GM23248 (cell line): ENCODE measurements around the gene PTGDR. TPM values are rescaled to one million over a fixed set of nuclear protein-coding genes. Genes with fewer than 3 reads are reported as not detected.

Experiments used
- DNase-seq: peaks from one replicate; pipeline ENCODE4 v3.0.0-alpha.2; 2015
- H2AFZ ChIP-seq: fragments of 200-600 bp; sonication (generic); 2 replicates; pipeline ENCODE4 v1.6.1; 2016; ENCODE audit warnings: antibody characterized with exemption
- H3F3A ChIP-seq: fragments of 200-600 bp; sonication (generic); 2 replicates; pipeline ENCODE4 v1.6.1; 2016; ENCODE audit warnings: mild to moderate bottlenecking, antibody characterized with exemption, mixed run types; ENCODE audit not compliant: insufficient read depth
- H3K27ac ChIP-seq: fragments of 200-600 bp; sonication (generic); 2 replicates; pipeline ENCODE4 v1.5.1; 2016; ENCODE audit warnings: mild to moderate bottlenecking
- H3K27me3 ChIP-seq: fragments of 200-600 bp; sonication (generic); replicated peaks from 2 replicates; pipeline ENCODE4 v1.6.1; 2016; ENCODE audit warnings: mild to moderate bottlenecking; ENCODE audit not compliant: insufficient read depth
- H3K36me3 ChIP-seq: fragments of 200-600 bp; sonication (generic); 2 replicates; pipeline ENCODE4 v1.6.1; 2016; ENCODE audit warnings: low read depth, mild to moderate bottlenecking
- H3K4me1 ChIP-seq: fragments of 200-600 bp; sonication (generic); 2 replicates; pipeline ENCODE4 v1.6.1; 2016; ENCODE audit warnings: mild to moderate bottlenecking; ENCODE audit not compliant: insufficient read depth
- H3K4me2 ChIP-seq: fragments of 200-600 bp; sonication (generic); one replicate; pipeline ENCODE4 v1.6.1; 2016; ENCODE audit warnings: mild to moderate bottlenecking; ENCODE audit not compliant: unreplicated experiment
- H3K4me3 ChIP-seq: fragments of 200-600 bp; sonication (generic); 2 replicates; pipeline ENCODE4 v1.5.1; 2016; ENCODE audit warnings: mild to moderate bottlenecking
- H3K79me2 ChIP-seq: fragments of 200-600 bp; sonication (generic); 2 replicates; pipeline ENCODE4 v1.6.1; 2016; ENCODE audit warnings: mild to moderate bottlenecking; ENCODE audit not compliant: insufficient read depth
- H3K9ac ChIP-seq: fragments of 200-600 bp; sonication (generic); 2 replicates; pipeline ENCODE4 v1.6.1; 2016; ENCODE audit warnings: mild to moderate bottlenecking
- H3K9me2 ChIP-seq: fragments of 200-600 bp; sonication (generic); 2 replicates; pipeline ENCODE4 v1.6.1; 2016; ENCODE audit warnings: mixed run types, mild to moderate bottlenecking, moderate library complexity; ENCODE audit not compliant: insufficient read depth
- H3K9me3 ChIP-seq: fragments of 200-600 bp; sonication (generic); one replicate; pipeline ENCODE4 v1.6.1; 2017; ENCODE audit warnings: low read depth
- H4K20me1 ChIP-seq: fragments of 200-600 bp; sonication (generic); 2 replicates; pipeline ENCODE4 v1.6.0; 2016; ENCODE audit not compliant: insufficient read depth
- EZH2 ChIP-seq: fragments of 200-600 bp; sonication (generic); IDR thresholded peaks from 2 replicates; pipeline ENCODE4 v1.6.1; 2018; ENCODE audit warnings: antibody characterized with exemption, mild to moderate bottlenecking; ENCODE audit not compliant: insufficient read depth, poor library complexity, severe bottlenecking
- EZH2phosphoT487 ChIP-seq: fragments of 200-600 bp; sonication (generic); IDR thresholded peaks from 2 replicates; pipeline ENCODE4 v1.6.1; 2018; ENCODE audit warnings: antibody characterized with exemption, moderate library complexity, mild to moderate bottlenecking, low read depth; ENCODE audit not compliant: insufficient read depth
- WGBS, 2 experiments: methylation state at CpG; one replicate each; pipeline ENCODE4 v1.1.6; 2015 to 2017; ENCODE audit warnings: low lambda C conversion rate in 2 of 2, low coverage in 1 of 2; ENCODE audit errors: missing lambda C conversion rate in 2 of 2; 5-methylcytosine and 5-hydroxymethylcytosine counted together
- in situ Hi-C: fragments of 300-500 bp; cut with MboI; formaldehyde crosslinking; loops from 2 replicates; pipeline ENCODE4 v1.15.0; 2020
- polyA plus RNA-seq: library from polyadenylated mRNA; unstranded; fragments of >200 nt; fragmentation: Nextera tagmentation; extraction: Ambion mirVana; gene quantifications from 2 replicates; pipeline ENCODE4 v1.2.1, GENCODE V29; 2016
- total RNA-seq: library from RNA; depleted of rRNA; stranded (reverse); fragments of >200 nt; shearing (Covaris generic); gene quantifications from 2 replicates; pipeline ENCODE4 v1.2.3, GENCODE V29; 2014

The PTGDR gene
- total and polyA plus RNA-seq, 2 experiments from 2014 or later, result 0.09 TPM; not detected in 1

- no peaks in the 10 kb centered on the region for H3K9me2 ChIP-seq
- H3K4me2 ChIP-seq, result peak overlapping the region; percentile 79
- peak overlapping the region; percentile 85 for H2AFZ ChIP-seq
- H3K36me3 ChIP-seq, result no peaks in the 10 kb centered on the region
- no peaks in the 10 kb centered on the region for H3K27me3 ChIP-seq
- peak; percentile 67 for DNase-seq
- in situ Hi-C loops, result no loop called here
- peaks cover 16% of the 10 kb centered on the region; the same call in 1 of the 2 replicates for H3K79me2 ChIP-seq
- WGBS, 2 experiments, result 0 to 1% methylated on average over 59 to 63 of the region's 63 CpGs
- H3K9me3 ChIP-seq, result no peaks in the 10 kb centered on the region
- H4K20me1 ChIP-seq, result no peaks in the 10 kb centered on the region
- no peak overlapping the region for H3K27ac ChIP-seq
- H3K9ac ChIP-seq, result peak overlapping the region; percentile 75
- H3K4me3 ChIP-seq, result peak overlapping the region; percentile 77
- no peak for TF ChIP-seq EZH2phosphoT487
- no peak for TF ChIP-seq EZH2
- peaks cover 13% of the 10 kb centered on the region; the same call in 1 of the 2 replicates for H3K4me1 ChIP-seq
- H3F3A ChIP-seq, result peaks cover 19% of the 10 kb centered on the region
Measured at GRCh38 chr14:52314595-52315354, 47.3 kb downstream of the PTGDR start.

- peak overlapping the region; percentile 79 for H3K4me2 ChIP-seq
- H2AFZ ChIP-seq, result peak overlapping the region; percentile 85
- WGBS, 2 experiments, result 10 to 16% methylated on average over 11 of the region's 11 CpGs
- H3K79me2 ChIP-seq, result peaks cover 21% of the 10 kb centered on the region; the same call in 1 of the 2 replicates
- H3K27me3 ChIP-seq, result no peaks in the 10 kb centered on the region
- no peaks in the 10 kb centered on the region for H3K9me3 ChIP-seq
- H3K9me2 ChIP-seq, result no peaks in the 10 kb centered on the region
- peaks cover 19% of the 10 kb centered on the region for H3F3A ChIP-seq
- no peaks in the 10 kb centered on the region for H4K20me1 ChIP-seq
- no peak for TF ChIP-seq EZH2phosphoT487
- no peak for TF ChIP-seq EZH2
- in situ Hi-C loops, result no loop called here
- H3K4me3 ChIP-seq, result peak overlapping the region; percentile 77
- H3K9ac ChIP-seq, result peak overlapping the region; percentile 75
- H3K27ac ChIP-seq, result no peak overlapping the region
- peaks cover 13% of the 10 kb centered on the region; the same call in 1 of the 2 replicates for H3K4me1 ChIP-seq
- DNase-seq, result peak; percentile 42
- H3K36me3 ChIP-seq, result no peaks in the 10 kb centered on the region
Measured at GRCh38 chr14:52315355-52315718, 47.8 kb downstream of the PTGDR start.

GRCh38 chr14:52318062-52318461 is 50.6 kb downstream of the PTGDR start:
- no peak overlapping the region for H3K4me3 ChIP-seq
- no peaks in the 10 kb centered on the region for H3K27me3 ChIP-seq
- H2AFZ ChIP-seq, result no peak overlapping the region
- H3K9ac ChIP-seq, result no peak overlapping the region
- no peaks in the 10 kb centered on the region for H3K36me3 ChIP-seq
- H3K9me2 ChIP-seq, result no peaks in the 10 kb centered on the region
- peaks cover 38% of the 10 kb centered on the region; the same call in 1 of the 2 replicates for H3K79me2 ChIP-seq
- in situ Hi-C loops, result no loop called here
- DNase-seq, result no peak
- no peaks in the 10 kb centered on the region for H3K9me3 ChIP-seq
- peaks cover 13% of the 10 kb centered on the region for H3F3A ChIP-seq
- no peaks in the 10 kb centered on the region for H4K20me1 ChIP-seq
- TF ChIP-seq EZH2phosphoT487, result no peak
- TF ChIP-seq EZH2, result no peak
- peaks cover 8% of the 10 kb centered on the region; the same call in 1 of the 2 replicates for H3K4me1 ChIP-seq
- no peak overlapping the region for H3K27ac ChIP-seq
- WGBS, 2 experiments, result 73 to 77% methylated on average over 2 of the region's 2 CpGs
- no peak overlapping the region for H3K4me2 ChIP-seq

GRCh38 chr14:52318826-52319645 is 51.5 kb downstream of the PTGDR start:
- Histone ChIP-seq H3K27ac (no peak overlapping the region), H3K36me3 (no peaks in the 10 kb centered on the region), H3K27me3 (no peaks in the 10 kb centered on the region), H3K79me2 (peaks cover 38% of the 10 kb centered on the region; the same call in 1 of the 2 replicates), H3K4me1 (0 out of 2 replicates have a peak, but pooled peaks cover 6% of the 10 kb centered on the region), H3K4me2 (no peak overlapping the region), H4K20me1 (no peaks in the 10 kb centered on the region), H2AFZ (no peak overlapping the region), H3K9me3 (no peaks in the 10 kb centered on the region), H3K9me2 (no peaks in the 10 kb centered on the region), H3K4me3 (no peak overlapping the region), H3K9ac (no peak overlapping the region), H3F3A (0 out of 2 replicates have a peak, but pooled peaks cover 8% of the 10 kb centered on the region)
- peak; percentile 41 for DNase-seq
- no peak for TF ChIP-seq EZH2phosphoT487
- TF ChIP-seq EZH2, result no peak
- 14 to 18% methylated on average over 5 of the region's 5 CpGs for WGBS, 2 experiments
- in situ Hi-C loops, result no loop called here
